Stimulated activated naive CD8-positive, alpha-beta T cell treated with anti-CD3 and anti-CD28 coated beads, Interleukin-15, amount 100 ng/mL, for 72 hours (primary cell): ENCODE data around the gene RIBC2.
"Not testable (repeated sequence)": the region's sequence is repeated elsewhere in the genome, so short reads cannot be mapped to it uniquely, and the experiment has no call there.

ENCODE experiments used
- ATAC-seq: fragments of 150-1000 bp; cut with Tn5 transposase; 2 replicates; pipeline ENCODE4 v1.10.0; 2021; ENCODE audit warnings: mild to moderate bottlenecking, moderate library complexity
- DNase-seq, 2 donors: peaks; one replicate each; pipeline ENCODE4 v3.0.0; 2021 to 2022
- H3K27ac Mint-ChIP-seq, 2 donors: one replicate each; pipeline ENCODE4 v1.8.0; 2022; ENCODE audit warnings: mild to moderate bottlenecking in 2 of 2, mixed read lengths in 2 of 2, moderate library complexity in 2 of 2
- H3K27me3 Mint-ChIP-seq: one replicate; pipeline ENCODE4 v1.8.0; 2022; ENCODE audit warnings: mixed read lengths
- H3K4me1 Mint-ChIP-seq: one replicate; pipeline ENCODE4 v1.8.0; 2022; ENCODE audit warnings: mild to moderate bottlenecking, mixed read lengths
- H3K4me3 Mint-ChIP-seq, 2 donors: one replicate each; pipeline ENCODE4 v1.8.0; 2022; ENCODE audit warnings: mild to moderate bottlenecking in 2 of 2, mixed read lengths in 2 of 2, moderate library complexity in 1 of 2
- H3K9me3 Mint-ChIP-seq, 2 donors: one replicate each; pipeline ENCODE4 v1.8.0; 2022; ENCODE audit warnings: mixed read lengths in 2 of 2

RIBC2 gene

GRCh38 chr22:45413368-45414211, at the start of gene RIBC2, which contains the start of gene SMC1B:
Gene RIBC2 (plus strand): TSS chr22:45413693. CDS start chr22:45413887, 194 bp downstream.
Gene SMC1B (minus strand): TSS chr22:45413599. CDS start chr22:45413567, 32 bp downstream.
- no peaks in the 10 kb centered on the region for H3K9me3 Mint-ChIP-seq
- H3K27me3 Mint-ChIP-seq: peaks cover 8% of the 10 kb centered on the region
- ATAC-seq (peak; percentile 97), DNase-seq (peak; percentile 82 to 94)
- peak within 1 kb of the TSS; percentile 91 to 98 for H3K27ac Mint-ChIP-seq
- peak within 1 kb of the TSS; percentile 87 to 92 for H3K4me3 Mint-ChIP-seq
- peaks cover 15% of the 10 kb centered on the region for H3K4me1 Mint-ChIP-seq

- H3K4me1 Mint-ChIP-seq: no peaks in the 10 kb centered on the region
- H3K27me3 Mint-ChIP-seq: peaks cover 10% of the 10 kb centered on the region
- H3K9me3 Mint-ChIP-seq: peaks cover 4 to 11% of the 10 kb centered on the region in 2 donors
- no peak overlapping the region for H3K27ac Mint-ChIP-seq
- no peak for ATAC-seq
- no peak overlapping the region for H3K4me3 Mint-ChIP-seq
- DNase-seq: no peak
Measured at GRCh38 chr22:45366713-45367112, 46.8 kb upstream of the RIBC2 start.

DNA sequence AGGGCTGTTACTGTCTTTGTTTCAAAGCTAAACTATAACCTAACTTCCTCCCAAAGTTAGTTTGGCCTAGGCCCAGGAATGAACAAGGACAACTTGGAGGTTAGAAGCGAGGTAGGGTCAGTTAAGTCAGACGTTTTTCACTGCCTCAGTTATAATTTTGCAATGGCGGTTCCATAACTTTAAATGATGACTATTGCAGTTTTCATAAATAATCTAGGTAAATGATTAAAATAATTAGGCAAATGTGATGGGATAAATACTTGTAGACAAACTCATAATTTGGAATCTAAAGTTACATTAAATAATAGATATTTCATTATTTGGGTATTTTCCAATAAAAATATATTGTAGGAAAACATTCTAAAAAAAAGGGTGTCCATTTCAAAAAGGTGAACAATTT, 39.9 kb upstream of the RIBC2 start:
- not testable (repeated sequence) for ATAC-seq, H3K27me3 Mint-ChIP-seq, H3K4me3 Mint-ChIP-seq, DNase-seq, H3K4me1 Mint-ChIP-seq, H3K27ac Mint-ChIP-seq, H3K9me3 Mint-ChIP-seq

DNA sequence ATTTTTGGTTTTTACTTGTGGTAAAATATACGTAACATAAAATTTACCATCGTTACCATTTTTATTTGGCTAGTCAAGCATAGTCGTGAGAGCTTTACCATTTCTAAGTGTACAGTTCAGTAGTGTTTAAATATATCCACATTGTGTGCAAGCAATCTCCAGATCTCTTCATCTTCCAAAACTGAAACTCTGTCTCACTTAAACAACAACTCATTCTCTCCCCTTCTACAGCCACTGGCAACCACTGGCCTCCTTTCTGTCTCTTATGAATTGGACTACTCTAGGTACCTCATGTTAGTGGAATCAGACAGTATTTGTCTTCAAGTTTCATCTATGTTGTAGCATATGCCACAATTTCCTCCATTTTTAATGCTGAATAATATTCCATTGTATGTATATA, 37.5 kb upstream of the RIBC2 start:
- Mint-ChIP-seq H3K4me3 (no peak overlapping the region), H3K9me3 (no peaks in the 10 kb centered on the region), H3K27ac (no peak overlapping the region), H3K4me1 (no peaks in the 10 kb centered on the region), H3K27me3 (no peaks in the 10 kb centered on the region)
- ATAC-seq: peak; percentile 59
- no peak for DNase-seq

GRCh38 chr22:45376703-45377102, 36.8 kb upstream of the RIBC2 start:
- H3K4me3 Mint-ChIP-seq: no peak overlapping the region
- no peaks in the 10 kb centered on the region for H3K9me3 Mint-ChIP-seq
- ATAC-seq (no peak), DNase-seq (no peak)
- no peak overlapping the region for H3K27ac Mint-ChIP-seq
- H3K4me1 Mint-ChIP-seq: no peaks in the 10 kb centered on the region
- no peaks in the 10 kb centered on the region for H3K27me3 Mint-ChIP-seq

DNA sequence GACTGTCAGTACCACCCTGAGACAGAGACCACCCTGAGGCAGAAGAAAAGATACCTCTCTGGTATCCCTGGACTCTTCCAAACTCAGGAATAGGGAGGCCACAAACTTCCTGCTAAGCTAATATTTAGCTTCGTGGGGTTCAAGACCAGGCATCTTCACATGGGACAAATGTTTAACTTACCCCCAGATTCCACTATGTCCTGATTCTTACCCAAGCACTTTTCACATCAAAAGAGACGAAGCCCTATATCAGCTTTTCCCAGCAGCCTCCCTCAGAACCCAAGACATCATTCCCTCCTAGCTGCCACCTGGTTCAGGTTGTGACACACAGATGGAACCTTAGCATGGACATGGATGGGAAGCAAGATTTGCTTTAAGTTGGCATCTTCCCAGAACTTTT, 32.1 kb upstream of the RIBC2 start:
- Mint-ChIP-seq H3K27me3 (no peaks in the 10 kb centered on the region), H3K4me1 (no peaks in the 10 kb centered on the region), H3K4me3 (no peak overlapping the region), H3K27ac (no peak overlapping the region), H3K9me3 (no peaks in the 10 kb centered on the region)
- DNase-seq (no peak), ATAC-seq (no peak)

DNA sequence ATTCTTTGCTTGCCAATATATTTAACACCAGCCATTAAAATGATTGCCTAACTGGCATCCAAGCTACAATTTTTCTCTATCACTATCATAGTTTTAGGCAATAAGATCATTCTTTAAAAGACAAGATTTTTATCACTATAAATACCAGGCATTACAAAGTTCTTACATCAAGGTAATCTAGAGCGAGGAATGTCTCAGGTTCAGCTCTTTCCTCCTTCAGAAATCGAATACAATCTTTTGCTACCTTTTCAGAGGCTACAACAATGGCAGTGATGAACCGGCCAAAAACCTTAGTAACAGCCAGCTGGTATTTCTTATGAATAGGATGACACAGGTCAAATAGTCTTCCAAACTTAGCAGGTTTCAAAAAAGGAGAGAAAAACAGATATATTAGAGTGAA, 23.9 kb upstream of the RIBC2 start:
- Mint-ChIP-seq H3K27ac (no peak overlapping the region), H3K27me3 (peaks cover 10% of the 10 kb centered on the region), H3K4me3 (no peak overlapping the region), H3K9me3 (no peaks in the 10 kb centered on the region), H3K4me1 (no peaks in the 10 kb centered on the region)
- no peak for DNase-seq
- no peak for ATAC-seq

DNA sequence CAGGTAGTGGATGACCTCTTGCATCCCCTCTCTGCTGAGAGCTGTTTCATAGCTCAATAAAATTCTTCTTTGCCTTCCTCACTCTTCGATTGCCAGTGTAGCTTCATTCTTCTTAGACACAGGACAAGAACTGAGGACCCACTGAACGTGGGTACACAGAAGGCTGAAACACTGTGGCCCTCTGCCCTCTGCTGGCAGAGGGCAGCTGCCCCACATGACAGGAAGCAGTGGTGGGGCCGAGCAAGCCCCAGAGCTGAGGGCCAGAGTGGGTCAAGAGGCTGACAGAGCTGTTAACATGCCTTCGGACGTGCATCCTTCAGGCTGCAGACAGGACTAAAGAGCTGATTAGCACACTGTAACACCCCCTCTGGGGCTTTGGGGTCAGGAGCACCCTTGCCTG, 15.7 kb upstream of the RIBC2 start:
- Mint-ChIP-seq H3K27me3 (no peaks in the 10 kb centered on the region), H3K4me3 (no peak overlapping the region), H3K4me1 (no peaks in the 10 kb centered on the region), H3K27ac (peak overlapping the region in 1 of 2 donors; percentile 9), H3K9me3 (peaks cover 0 to 5% of the 10 kb centered on the region in 2 donors)
- ATAC-seq (no peak), DNase-seq (no peak)

DNA sequence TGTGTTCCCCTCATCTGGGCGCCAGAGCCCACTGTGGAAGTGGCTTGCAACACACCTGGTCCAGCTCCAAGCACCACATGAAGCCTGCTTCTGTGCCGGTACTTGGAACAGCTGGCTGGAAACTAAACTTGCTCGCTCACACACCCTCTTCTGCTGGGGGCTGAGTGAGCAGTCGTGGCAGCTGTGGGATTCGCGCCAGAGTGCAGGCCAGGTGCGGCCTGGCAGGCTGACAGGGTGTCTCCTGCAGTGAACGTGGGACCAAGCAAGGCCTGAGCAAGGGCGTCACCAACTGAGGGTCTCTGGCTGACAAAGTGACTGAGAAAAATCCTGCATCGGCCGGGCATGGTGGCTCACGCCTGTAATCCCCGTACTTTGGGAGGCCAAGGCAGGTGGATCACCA, 15.3 kb upstream of the RIBC2 start:
- no peak for ATAC-seq
- peaks cover 0 to 5% of the 10 kb centered on the region in 2 donors for H3K9me3 Mint-ChIP-seq
- no peak overlapping the region for H3K27ac Mint-ChIP-seq
- no peaks in the 10 kb centered on the region for H3K4me1 Mint-ChIP-seq
- DNase-seq: no peak
- H3K4me3 Mint-ChIP-seq: no peak overlapping the region
- no peaks in the 10 kb centered on the region for H3K27me3 Mint-ChIP-seq

GRCh38 chr22:45399712-45400445, 13.6 kb upstream of the RIBC2 start:
- ATAC-seq (no peak), DNase-seq (no peak)
- Mint-ChIP-seq H3K4me1 (no peaks in the 10 kb centered on the region), H3K27me3 (no peaks in the 10 kb centered on the region), H3K27ac (no peak overlapping the region), H3K9me3 (peaks cover 0 to 5% of the 10 kb centered on the region in 2 donors), H3K4me3 (no peak overlapping the region)

DNA sequence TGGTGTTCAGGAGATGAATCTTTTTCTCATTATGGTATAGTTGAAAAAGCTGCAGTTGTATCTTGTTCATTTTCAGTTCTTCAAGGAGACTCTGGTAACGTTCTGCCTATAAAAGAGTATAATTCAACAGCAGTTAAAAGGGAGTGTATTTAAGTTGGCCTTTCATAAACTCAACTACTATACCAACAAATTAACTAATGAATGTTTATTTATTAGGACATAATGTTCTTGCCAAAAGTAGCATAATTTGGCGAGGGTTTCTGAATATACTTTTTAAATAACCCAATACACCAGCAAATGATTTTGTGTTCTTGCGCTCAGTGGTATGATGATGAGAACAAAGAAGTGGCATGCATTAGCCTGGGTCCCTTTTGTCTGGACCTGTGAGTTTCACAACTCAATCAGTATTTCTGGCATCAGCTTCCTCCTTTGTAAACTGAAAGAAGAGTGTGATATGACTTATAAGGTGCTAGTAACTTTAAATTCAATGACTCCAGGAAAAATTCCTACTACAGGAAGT, 11.0 kb upstream of the RIBC2 start:
- Mint-ChIP-seq H3K27me3 (no peaks in the 10 kb centered on the region), H3K4me3 (no peak overlapping the region), H3K27ac (no peak overlapping the region), H3K9me3 (peaks cover 0 to 4% of the 10 kb centered on the region in 2 donors), H3K4me1 (no peaks in the 10 kb centered on the region)
- DNase-seq (no peak), ATAC-seq (no peak)

- ATAC-seq (no peak), DNase-seq (no peak)
- Mint-ChIP-seq H3K9me3 (no peaks in the 10 kb centered on the region), H3K27me3 (no peaks in the 10 kb centered on the region), H3K4me1 (no peaks in the 10 kb centered on the region), H3K27ac (no peak overlapping the region), H3K4me3 (no peak overlapping the region)
Measured at GRCh38 chr22:45407793-45408192, 5.7 kb upstream of the RIBC2 start.

DNA sequence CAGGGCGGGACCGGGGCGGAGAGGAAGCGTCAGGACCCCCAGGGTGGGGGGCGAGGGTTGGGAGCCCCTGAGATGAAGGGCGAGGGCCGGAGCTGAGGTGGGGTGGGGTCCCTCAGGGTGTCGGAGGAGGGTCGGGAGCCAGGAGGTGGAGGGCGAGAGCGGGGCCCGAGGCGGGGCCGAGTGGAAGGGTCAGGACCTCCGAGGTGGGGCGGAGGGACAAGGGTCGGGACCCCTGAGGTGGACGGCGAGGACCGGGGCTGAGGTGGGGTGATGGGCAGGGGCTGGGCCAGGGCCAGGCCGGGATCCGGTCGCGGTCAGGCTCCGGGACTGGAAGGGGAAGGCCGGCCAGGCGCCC, 503 bp upstream of the RIBC2 start:
- DNase-seq (no peak), ATAC-seq (no peak)
- H3K27ac Mint-ChIP-seq: peak overlapping the region; percentile 76 to 92
- peak overlapping the region; percentile 72 to 76 for H3K4me3 Mint-ChIP-seq
- H3K9me3 Mint-ChIP-seq: no peaks in the 10 kb centered on the region
- peaks cover 8% of the 10 kb centered on the region for H3K27me3 Mint-ChIP-seq
- peaks cover 15% of the 10 kb centered on the region for H3K4me1 Mint-ChIP-seq

GRCh38 chr22:45418056-45418769, 4.7 kb downstream of the RIBC2 start:
- H3K4me3 Mint-ChIP-seq: no peak overlapping the region
- H3K27ac Mint-ChIP-seq: no peak overlapping the region
- peaks cover 8% of the 10 kb centered on the region for H3K27me3 Mint-ChIP-seq
- H3K9me3 Mint-ChIP-seq: no peaks in the 10 kb centered on the region
- peaks cover 15% of the 10 kb centered on the region for H3K4me1 Mint-ChIP-seq
- DNase-seq (no peak), ATAC-seq (no peak)

- peak overlapping the region in 1 of 2 donors; percentile 57 for H3K27ac Mint-ChIP-seq
- peaks cover 4% of the 10 kb centered on the region for H3K27me3 Mint-ChIP-seq
- no peak for ATAC-seq
- no peaks in the 10 kb centered on the region for H3K9me3 Mint-ChIP-seq
- peaks cover 9% of the 10 kb centered on the region for H3K4me1 Mint-ChIP-seq
- DNase-seq: no peak
- H3K4me3 Mint-ChIP-seq: no peak overlapping the region
Measured at GRCh38 chr22:45418770-45419138, 5.3 kb downstream of the RIBC2 start.
